HL-60 (cell line): Measurements from ENCODE around the gene PGRMC1.

Experiments
- GABPA ChIP-seq: IDR thresholded peaks from 2 replicates; pipeline ENCODE4 v1.6.1; 2012; ENCODE audit warnings: low read depth
- POLR2AphosphoS5 ChIP-seq: IDR thresholded peaks from 2 replicates; pipeline ENCODE4 v1.6.1; 2012; ENCODE audit warnings: low read depth
- TF ChIP-seq, protein P1 (sequence below): IDR thresholded peaks from one replicate; pipeline ENCODE4 v1.5.1; 2011; ENCODE audit warnings: low read length, control low read depth, inconsistent platforms; ENCODE audit not compliant: insufficient read depth
- TF ChIP-seq, protein P2 (sequence below): IDR thresholded peaks from 2 replicates; pipeline ENCODE4 v1.6.1; 2012; ENCODE audit warnings: low read depth; ENCODE audit not compliant: insufficient replicate concordance

DNA sequence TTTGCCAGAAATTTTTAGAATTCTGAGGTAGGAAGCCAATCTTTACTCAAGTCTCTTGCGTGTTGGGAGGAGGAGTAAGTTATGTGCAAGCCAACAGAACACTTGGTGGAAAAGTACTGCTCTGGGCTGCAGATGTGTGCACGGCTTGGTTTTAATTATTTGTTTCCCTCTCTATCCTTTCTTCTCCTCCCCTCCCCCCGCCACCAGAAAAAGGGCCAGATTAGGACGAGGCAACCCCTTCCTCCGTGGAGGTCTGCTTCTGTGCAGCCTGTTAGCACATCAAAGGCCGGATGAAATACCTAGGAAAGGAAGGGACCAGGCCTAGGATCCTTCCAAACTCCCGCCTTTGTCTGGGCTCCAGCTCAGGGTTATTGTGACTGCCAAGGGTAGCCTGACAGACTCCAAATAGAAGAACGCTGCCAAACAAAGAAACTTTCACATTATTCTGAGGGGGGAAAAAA lies 1.0 kb upstream of the PGRMC1 start:
- TF ChIP-seq, protein P1, sequence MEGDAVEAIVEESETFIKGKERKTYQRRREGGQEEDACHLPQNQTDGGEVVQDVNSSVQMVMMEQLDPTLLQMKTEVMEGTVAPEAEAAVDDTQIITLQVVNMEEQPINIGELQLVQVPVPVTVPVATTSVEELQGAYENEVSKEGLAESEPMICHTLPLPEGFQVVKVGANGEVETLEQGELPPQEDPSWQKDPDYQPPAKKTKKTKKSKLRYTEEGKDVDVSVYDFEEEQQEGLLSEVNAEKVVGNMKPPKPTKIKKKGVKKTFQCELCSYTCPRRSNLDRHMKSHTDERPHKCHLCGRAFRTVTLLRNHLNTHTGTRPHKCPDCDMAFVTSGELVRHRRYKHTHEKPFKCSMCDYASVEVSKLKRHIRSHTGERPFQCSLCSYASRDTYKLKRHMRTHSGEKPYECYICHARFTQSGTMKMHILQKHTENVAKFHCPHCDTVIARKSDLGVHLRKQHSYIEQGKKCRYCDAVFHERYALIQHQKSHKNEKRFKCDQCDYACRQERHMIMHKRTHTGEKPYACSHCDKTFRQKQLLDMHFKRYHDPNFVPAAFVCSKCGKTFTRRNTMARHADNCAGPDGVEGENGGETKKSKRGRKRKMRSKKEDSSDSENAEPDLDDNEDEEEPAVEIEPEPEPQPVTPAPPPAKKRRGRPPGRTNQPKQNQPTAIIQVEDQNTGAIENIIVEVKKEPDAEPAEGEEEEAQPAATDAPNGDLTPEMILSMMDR: no peak
- TF ChIP-seq GABPA: no peak
- TF ChIP-seq POLR2AphosphoS5: no peak
- TF ChIP-seq, protein P2, sequence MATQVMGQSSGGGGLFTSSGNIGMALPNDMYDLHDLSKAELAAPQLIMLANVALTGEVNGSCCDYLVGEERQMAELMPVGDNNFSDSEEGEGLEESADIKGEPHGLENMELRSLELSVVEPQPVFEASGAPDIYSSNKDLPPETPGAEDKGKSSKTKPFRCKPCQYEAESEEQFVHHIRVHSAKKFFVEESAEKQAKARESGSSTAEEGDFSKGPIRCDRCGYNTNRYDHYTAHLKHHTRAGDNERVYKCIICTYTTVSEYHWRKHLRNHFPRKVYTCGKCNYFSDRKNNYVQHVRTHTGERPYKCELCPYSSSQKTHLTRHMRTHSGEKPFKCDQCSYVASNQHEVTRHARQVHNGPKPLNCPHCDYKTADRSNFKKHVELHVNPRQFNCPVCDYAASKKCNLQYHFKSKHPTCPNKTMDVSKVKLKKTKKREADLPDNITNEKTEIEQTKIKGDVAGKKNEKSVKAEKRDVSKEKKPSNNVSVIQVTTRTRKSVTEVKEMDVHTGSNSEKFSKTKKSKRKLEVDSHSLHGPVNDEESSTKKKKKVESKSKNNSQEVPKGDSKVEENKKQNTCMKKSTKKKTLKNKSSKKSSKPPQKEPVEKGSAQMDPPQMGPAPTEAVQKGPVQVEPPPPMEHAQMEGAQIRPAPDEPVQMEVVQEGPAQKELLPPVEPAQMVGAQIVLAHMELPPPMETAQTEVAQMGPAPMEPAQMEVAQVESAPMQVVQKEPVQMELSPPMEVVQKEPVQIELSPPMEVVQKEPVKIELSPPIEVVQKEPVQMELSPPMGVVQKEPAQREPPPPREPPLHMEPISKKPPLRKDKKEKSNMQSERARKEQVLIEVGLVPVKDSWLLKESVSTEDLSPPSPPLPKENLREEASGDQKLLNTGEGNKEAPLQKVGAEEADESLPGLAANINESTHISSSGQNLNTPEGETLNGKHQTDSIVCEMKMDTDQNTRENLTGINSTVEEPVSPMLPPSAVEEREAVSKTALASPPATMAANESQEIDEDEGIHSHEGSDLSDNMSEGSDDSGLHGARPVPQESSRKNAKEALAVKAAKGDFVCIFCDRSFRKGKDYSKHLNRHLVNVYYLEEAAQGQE: no peak
